Forelimb muscle (tissue), 1 donor: ENCODE data around the gene SLC2A14. TPM values are rescaled to one million over a fixed set of nuclear protein-coding genes. Genes with fewer than 3 reads are reported as not detected.
"Not testable (repeated sequence)": the region's sequence is repeated elsewhere in the genome, so short reads cannot be mapped to it uniquely, and the experiment has no call there.

ENCODE experiments used
- DNase-seq: peaks from one replicate; pipeline ENCODE4 v3.0.0-alpha.2; 2013; ENCODE audit warnings: low read depth
- polyA plus RNA-seq: library from polyadenylated mRNA; unstranded; fragments of 120-200 nt; gene quantifications from one replicate; pipeline ENCODE4 v1.2.1, GENCODE V29; 2013; ENCODE audit not compliant: insufficient read length

The SLC2A14 gene
- polyA plus RNA-seq, 1 donor = 0.47 TPM

DNA sequence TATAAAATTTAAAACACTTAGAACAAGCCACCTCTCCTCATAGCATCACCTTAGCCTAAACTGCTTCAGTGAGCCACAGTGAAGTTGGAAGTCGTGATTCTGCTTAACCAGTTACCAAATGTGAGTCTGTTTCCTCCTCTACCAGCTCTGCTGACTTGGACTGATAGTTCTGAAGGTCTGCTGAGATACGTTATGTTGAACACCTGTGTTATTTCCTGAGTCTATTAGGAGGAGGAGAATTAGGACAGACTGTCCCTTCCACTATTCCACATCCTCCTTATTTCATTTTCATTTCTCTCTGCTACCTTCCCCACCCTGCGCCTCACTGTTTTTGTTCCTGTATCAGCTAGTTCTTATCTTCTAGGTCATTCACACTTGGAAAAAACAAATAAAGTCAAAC is 2.4 kb downstream of the SLC2A14 start:
- no peak for DNase-seq

DNA sequence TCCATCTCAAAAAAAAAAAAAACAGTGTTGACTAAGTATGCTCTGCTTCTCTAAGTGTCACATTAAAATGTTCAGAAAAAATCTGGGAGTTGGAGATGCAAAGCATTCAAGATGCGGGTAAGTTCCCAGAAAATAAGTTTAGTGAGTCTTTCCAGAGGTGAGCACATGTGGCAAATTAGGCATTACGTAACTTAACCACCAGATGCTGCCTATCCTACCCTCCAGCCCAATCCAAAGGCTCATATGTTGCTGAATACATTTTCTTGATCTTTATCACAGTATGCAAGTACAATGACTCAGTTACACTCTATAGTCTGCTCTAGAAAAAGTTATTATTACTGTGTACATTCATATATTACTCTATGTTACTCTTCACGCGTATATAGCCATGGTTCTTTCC is 3.6 kb downstream of the SLC2A14 start:
- no peak for DNase-seq

DNA sequence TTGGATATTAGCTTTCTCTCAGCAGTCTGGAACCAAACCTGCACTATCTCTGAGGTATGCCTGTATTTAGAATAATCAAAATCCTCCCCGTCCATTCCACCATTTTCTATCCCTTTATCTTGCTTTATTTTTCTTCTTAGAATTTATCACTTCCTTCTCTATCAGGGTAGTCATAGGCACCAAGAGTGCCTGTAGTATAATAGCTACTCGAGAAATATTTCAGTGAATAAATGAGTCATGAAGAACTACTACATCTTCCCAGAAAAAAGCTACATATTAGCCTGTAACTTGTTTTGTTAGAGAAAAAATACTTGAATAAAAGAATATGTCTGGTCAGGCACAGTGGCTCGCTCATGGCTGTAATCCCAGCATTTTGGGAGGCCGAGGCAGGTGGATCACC is 4.3 kb downstream of the SLC2A14 start:
- DNase-seq = no peak

DNA sequence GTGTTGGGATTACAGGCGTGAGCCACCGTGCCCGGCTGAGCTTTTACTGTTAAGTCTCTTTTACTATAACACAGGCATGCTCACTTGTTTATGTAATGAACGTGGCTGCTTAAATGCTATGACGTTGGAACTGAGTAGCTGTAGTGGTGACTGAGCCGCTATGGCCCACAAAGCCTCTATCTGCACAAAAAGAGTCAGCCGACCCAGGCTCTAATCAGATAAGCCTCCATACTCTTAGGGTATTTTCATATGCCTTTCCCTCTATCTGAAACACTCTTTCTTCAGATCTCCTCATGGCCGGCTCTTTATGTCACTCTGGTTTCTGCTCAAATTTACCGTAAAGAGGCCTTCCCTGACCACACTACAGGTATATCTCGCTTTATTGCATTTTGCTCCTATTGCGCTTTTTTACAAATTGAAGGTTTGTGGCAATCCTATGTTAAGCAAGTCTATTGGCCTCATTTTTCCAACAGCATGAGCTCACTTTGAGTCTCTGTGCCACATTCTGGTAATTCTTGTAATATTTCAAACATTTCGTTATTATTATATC is 8.0 kb downstream of the SLC2A14 start:
- no peak for DNase-seq

DNA sequence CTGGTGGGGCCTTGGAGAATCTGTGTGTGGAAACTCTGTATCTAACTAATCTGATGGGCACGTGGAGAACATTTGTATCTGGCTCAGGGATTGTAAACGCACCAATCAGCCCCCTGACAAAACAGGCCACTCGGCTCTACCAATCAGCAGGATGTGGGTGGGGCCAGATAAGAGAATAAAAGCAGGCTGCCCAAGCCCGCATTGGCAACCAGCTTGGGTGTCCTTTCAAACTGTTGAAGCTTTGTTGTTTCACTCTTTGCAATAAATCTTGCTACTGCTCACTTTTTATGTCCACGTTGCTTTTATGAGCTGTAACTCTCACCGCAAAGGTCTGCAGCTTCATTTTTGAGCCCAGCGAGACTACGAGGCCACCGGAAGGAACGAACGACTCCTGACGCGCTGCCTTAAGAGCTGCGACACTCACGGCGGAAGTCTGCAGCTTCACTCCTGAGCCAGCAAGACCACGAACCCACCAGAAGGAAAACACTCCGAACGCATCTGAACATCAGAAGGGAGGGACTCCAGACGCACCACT is 9.8 kb downstream of the SLC2A14 start:
- DNase-seq = not testable (repeated sequence)

DNA sequence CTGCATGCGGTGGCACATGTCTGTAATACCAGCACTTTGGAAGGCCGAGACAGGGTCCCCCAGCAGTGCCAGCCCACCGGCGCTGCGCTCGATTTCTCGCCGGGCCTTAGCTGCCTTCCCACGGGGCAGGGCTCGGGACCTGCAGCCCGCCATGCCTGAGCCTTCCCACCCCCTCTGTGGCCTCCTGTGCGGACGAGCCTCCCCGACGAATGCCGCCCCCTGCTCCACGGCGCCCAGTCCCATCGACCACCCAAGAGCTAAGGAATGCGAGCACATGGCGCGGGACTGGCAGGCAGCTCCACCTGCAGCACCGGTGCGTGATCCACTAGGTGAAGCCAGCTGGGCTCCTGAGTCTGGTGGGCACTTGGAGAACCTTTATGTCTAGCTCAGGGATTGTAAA is 10.4 kb downstream of the SLC2A14 start:
- DNase-seq = not testable (repeated sequence)

DNA sequence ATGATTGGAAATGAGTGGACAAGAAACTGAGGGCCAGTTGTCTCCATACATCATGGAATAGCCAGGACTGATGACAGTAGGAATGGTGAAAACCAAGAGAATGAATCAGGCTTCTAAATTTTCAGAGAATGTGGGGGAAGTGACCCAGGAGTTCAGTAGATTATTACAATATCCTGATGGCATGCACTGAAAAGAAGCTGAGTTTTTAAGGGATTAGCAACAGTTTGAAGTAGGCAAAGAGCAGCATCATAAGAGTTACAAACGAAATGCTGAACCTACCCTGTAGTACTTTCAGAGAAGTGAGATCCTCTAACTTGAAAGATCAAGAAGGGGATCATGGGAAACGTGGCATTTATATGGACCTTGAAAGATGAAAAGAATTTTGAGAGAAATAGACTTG is 13.2 kb downstream of the SLC2A14 start:
- DNase-seq = no peak

DNA sequence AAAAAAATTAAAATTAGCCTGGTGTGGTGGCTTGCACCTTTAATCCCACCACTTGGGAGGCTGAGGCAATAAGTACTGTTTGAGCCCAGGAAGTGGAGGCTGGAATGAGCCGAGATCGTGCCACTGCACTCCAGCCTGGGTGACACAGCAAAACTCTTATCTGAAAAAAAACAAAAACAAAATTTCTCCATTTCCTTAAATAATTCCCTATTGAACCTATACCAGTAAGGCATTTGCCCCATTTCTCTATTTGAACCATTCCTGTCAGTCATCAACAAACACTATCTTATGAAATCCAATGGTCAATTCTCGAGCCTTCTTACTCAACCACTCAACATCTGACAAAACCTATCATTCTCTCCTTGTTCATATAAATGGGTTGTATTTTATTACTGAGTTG is 14.7 kb downstream of the SLC2A14 start:
- DNase-seq = no peak

DNA sequence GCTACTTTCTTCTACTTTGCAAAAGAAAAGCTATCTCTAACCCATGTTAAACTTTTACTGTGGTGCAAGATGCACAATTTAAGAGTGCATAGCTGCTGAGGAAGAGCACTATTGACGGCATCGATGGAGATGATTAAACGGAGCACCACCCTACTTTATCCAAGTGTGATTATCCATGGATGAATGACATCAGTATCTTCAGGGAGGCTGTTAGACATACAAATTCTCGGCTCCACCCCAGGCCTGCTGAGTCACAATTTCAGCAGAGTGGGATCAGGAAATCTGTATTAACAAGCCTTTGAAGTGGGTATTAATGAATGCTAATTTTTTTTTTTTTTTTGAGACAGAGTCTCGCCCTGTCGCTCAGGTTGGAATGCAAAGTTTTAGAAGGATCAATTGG is 16.2 kb downstream of the SLC2A14 start:
- DNase-seq = no peak

DNA sequence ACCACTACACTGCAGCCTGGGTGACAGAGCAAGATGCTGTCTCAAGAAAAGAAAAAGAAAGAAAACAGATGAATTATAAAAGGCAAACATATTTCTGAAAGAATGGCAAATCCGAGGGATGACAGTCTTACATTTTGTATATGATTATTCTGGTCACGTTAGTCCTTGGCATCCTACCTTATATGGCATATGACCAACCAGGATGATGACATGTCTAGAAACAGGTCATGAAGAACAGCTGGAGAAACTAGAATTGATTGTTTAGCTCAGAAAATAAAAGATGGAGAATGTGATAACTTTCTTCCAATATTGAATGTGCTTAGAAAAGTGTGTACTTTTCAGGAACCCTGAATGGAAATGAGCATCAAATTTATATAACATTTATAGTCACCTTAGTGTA is 19.2 kb downstream of the SLC2A14 start:
- DNase-seq = no peak

DNA sequence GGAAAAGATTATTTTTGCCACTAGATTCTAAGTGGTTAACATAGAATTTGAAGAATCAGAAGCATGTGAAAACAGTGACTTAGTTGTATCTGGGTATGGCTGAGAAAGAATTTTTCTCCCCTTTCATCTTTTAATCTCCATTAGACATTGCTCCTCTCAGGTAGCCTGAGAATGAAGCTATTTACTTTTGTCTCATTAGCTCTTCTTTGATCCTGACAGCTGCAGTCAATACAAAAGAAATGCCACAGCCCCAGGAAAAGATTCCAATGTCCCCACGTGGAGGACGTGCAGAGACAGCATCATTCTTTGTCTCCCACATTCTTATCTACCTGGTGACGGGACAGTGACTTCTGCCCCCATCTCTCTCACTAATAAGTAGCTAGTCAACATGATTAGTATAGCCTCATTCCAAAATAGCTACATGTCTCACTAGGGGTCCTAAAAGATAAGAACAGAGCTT is 21.1 kb downstream of the SLC2A14 start:
- DNase-seq = not testable (repeated sequence)

DNA sequence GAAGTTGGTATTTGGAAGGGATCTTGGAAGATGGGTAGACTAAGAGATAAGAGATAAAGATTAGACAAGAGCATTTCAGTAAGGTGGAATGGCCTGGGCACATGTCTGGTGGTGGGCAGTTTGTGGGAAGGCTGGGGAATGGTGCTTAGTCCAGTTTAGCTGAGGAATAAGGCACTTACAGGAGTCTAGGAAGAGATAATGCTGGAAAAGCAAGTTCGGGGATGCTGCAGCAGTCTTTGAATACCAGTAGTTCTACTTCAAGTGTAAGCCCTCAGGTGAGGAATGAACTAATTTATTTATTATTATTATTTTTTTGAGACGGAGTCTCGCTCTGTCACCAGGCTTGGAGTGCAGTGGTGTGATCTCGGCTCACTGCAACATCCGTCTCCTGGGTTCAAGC is 22.6 kb downstream of the SLC2A14 start:
- DNase-seq = not testable (repeated sequence)

DNA sequence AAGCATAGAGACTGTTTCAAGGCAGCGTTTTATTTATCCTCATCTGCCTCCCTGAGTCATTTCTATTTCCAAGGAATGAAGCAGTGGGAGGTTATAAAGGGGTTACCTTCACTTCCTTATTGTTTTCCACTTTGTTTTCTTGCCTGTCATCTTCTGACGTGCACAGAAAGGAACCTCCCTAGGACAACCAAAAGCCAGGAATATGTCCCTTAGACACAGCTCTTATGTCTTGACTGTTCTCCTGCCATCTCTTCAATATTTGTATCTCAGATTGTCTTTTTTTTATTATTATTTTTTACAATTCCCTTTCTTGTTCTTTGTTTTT is 24.7 kb downstream of the SLC2A14 start:
- DNase-seq = not testable (repeated sequence)

DNA sequence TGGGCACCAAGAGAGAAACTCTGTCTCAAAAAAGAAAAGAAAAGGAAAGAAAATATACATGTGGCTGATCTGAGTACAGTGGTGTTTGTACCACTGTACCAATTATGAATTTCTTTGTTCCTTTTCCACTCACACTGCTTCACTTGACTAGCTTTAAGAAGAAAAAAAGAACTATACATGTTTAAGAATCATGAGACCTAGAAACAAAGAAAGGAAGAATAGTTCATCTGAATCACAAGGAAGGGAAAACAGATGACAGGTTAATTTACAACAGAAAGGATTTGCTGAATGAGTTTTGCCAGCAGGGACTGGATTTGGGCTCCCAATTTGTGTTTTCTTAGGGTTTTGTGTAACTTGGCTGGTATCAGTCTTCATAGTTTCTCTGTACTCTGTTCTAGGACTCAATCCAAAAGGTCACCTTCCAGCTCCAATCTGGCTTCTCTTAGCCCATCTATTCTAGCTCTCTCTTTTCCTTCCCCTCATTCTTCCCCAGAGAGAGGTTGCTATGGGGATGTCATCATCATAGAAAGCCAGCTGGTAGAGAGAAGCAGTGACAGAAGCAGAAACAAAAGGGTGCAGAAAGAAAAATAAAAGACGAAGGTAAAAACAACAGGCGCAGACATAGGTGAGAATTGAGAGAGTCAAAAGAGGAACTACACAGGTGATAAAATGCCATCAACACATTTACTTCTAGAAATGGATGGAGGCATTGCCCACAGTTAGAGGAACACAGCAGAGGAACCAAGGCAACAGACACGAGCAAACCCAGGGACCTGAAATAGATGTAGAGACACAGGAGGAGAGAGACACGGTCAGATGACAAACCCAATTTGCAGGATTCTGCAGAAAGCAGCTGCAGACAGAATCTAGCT is 25.3 kb downstream of the SLC2A14 start:
- DNase-seq = not testable (repeated sequence)

DNA sequence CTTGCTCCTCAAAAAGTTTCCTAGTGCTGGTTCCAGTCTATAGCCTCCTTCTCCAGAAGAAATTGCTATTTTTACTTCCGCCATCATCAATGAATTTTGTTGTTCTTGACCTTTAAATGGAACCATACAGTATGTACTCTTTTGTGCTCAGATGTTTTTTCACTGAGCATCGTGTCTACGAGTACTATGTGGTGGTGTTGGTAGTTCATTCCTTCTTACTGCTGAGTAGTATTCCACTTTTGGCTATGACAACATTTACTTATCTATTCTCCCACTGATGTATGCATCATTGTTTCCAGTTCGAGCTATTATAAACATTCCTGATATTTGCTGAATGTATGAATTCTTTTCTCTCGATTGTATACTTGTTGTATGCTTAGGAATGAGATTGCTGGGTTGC is 28.6 kb downstream of the SLC2A14 start:
- no peak for DNase-seq

DNA sequence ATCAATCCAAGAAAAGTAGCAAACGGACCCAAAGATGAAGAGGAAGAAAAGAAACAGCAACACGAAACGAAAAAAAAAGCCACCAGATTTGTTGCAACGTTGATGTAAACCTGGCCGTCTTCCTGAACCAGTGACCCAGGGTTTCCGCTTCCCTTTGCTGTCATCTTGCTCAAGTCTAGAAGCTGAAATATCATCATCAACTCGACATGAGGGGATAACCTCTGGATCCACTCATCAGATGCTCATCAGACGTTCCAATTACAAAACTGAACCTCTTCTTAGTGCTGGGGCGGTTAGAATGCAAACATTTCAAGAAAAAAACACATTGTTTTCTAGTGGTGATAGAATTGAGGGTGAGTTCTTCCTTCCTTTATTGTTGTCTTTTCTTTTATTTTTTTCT is 29.1 kb downstream of the SLC2A14 start:
- not testable (repeated sequence) for DNase-seq

DNA sequence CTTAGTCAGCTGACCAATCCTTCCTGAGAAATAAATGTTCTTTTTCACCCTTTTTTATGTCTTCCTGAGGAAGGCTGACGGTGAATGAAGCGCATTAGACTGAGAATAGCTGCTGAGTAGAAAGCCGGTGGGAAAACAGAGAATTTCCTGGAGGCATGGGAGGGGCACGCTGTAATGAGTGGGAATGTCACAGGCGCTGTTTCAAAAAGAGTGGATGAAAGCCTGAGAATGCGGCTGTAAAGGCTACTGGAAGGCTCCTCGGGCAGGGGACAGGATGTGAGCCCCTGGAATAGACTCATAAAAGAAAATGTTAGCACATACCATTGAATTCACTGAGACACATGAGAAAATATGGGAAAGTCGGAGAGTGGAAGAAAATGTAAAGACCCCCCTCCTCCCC is 29.6 kb downstream of the SLC2A14 start:
- not testable (repeated sequence) for DNase-seq

DNA sequence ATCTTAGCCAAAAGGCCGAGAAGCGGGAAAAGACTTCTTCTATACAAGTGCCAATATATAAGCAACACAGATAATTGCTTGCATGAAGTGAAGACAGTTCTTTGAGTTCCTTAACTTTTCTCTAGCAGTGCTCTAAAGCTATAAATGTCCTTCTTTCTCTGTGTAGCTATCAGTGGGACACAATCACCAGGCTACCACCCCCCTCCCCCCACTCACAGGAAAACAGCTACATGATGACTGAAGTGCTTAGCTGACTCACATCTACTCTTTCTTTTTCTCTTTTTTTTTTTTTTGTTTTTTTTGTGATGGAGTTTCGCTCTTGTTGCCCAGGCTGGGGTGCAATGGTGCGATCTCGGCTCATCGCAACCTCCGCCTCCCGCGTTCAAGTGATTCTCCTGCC is 30.3 kb downstream of the SLC2A14 start:
- DNase-seq = not testable (repeated sequence)

DNA sequence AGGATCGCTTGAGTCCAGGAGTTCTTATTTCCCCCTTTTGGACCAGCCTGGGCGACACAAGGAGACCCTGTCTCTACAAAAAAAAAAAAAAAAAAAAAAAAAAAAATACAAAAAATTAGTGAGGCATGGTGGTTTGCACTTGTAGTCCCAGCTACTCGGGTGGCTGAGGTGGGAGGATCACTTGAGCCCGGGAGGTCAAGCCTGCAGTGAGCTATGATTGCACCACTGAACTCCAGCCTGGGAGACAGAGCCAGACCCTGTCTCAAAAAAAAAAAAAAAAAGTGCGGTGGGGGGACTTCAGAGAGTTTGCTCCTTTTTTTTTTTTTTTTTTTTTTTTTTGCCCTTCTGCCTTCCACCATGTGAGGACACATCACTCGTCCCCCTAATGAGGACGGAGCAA is 32.9 kb downstream of the SLC2A14 start:
- not testable (repeated sequence) for DNase-seq

DNA sequence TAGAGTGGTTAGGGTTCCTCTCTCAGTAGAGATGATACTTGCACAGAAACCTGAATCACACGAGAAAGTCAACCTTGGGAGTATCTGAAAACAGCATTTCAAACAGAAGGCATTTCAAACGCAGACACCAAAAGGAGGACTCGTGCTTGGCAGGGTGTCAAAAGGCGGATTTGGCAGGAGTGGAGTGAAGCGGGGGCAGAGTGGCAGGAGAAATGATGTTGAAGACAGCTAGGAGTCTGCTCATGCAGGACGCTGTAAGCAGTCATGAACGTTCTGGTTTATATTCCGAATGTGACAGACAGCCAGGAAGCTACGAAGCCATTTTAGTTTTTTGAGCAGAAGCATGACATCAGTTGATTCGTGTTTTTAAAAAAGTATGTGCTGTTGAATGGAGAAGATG is 33.5 kb downstream of the SLC2A14 start:
- DNase-seq = not testable (repeated sequence)

DNA sequence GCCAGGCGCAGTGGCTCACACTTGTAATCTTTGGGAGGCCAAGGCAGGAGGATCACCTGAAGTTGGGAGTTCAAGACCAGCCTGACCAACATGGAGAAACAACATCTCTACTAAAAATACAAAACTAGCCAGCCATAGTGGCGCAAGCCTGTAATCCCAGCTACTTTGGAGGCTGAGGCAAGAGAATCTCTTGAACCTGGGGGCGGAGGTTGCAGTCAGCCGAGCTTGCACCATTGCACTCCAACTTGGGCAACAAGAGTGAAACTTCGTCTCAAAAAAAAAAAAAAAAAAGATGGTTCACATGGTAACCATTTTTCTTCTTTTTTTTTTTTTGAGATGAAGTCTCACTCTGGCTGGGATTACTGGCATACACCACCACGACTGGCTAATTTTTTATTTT is 35.3 kb downstream of the SLC2A14 start:
- no peak for DNase-seq

DNA sequence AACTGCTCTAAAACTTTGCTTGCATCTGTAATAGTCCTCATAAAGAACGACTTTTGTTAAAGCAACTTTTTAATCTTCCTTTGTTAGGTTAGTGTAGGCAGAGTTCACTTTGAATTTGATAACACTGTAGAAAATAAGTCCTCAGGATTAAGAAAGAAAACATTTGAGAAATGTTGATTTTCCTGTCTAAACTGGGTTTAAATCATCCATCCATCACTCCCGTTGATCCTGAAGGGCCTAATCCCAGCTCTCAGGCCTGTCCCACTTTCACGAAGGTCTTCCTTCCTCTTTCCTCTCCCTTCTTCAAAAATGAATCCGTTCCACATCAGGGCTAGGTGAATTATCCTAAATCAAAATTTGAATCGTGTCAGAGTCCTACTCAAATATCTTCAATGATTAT is 36.9 kb downstream of the SLC2A14 start:
- DNase-seq = no peak

DNA sequence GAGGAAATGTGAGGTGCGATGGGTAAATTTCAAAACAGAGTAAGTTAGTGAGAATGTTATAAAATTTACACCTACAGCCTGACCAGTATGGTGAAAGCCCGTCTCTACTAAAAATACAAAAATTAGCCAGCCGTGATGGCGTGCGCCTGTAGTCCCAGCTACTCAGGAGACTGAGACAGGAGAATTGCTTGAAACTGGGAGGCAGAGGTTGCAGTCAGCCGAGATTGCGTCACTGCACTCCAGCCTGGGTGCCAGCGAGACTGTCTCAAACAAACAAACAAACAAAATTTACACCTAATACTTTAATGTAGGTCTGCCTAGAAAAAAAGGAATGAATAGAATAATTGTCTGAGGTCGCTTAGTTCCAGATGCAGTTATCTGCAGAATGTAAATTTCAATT is 37.6 kb downstream of the SLC2A14 start:
- no peak for DNase-seq
